Heart left ventricle (tissue), 16 donors: ENCODE data around the gene FBXO36. TPM values are rescaled to one million over a fixed set of nuclear protein-coding genes. Genes with fewer than 3 reads are reported as not detected.

Experiments used
- ATAC-seq, 4 donors: fragments of 200-7000 bp; cut with Tn5 transposase; one replicate each; pipeline ENCODE4 v1.9.1; 2020 to 2022; ENCODE audit warnings: moderate library complexity in 4 of 4, mild to moderate bottlenecking in 3 of 4, moderate number of reproducible peaks in 1 of 4
- DNase-seq, 5 donors: peaks; one replicate each; pipeline ENCODE4 v3.0.0-alpha.2; 2020
- H3K27ac ChIP-seq, 12 donors: fragments of 200-600 bp; sonication (generic) in 4 of 12; one replicate each; pipeline versions ENCODE4 v1.5.0 to v1.8.0; 2016 to 2022; ENCODE audit warnings: mild to moderate bottlenecking in 2 of 12
- H3K27me3 ChIP-seq, 9 donors: fragments of 200-600 bp; sonication (generic) in 2 of 9; one replicate each; pipeline versions ENCODE4 v1.5.1 to v1.8.0; 2016 to 2022; ENCODE audit warnings: mild to moderate bottlenecking in 3 of 9
- H3K36me3 ChIP-seq, 9 donors: fragments of 200-600 bp; sonication (generic) in 2 of 9; one replicate each; pipeline versions ENCODE4 v1.5.0 to v1.8.0; 2018 to 2022; ENCODE audit warnings: mild to moderate bottlenecking in 2 of 9
- H3K4me1 ChIP-seq, 12 donors: fragments of 200-600 bp; sonication (generic) in 4 of 12; one replicate each; pipeline versions ENCODE4 v1.5.0 to v1.8.0; 2016 to 2022; ENCODE audit warnings: mild to moderate bottlenecking in 3 of 12
- H3K4me3 ChIP-seq, 12 donors: fragments of 200-600 bp; sonication (generic) in 4 of 12; one replicate each; pipeline versions ENCODE4 v1.5.0 to v1.8.0; 2017 to 2022; ENCODE audit warnings: mild to moderate bottlenecking in 9 of 12, moderate library complexity in 4 of 12
- H3K9me3 ChIP-seq, 12 donors: fragments of 200-600 bp; sonication (generic) in 4 of 12; one replicate each; pipeline versions ENCODE4 v1.5.0 to v1.8.0; 2016 to 2022; ENCODE audit warnings: mild to moderate bottlenecking in 1 of 12
- CTCF ChIP-seq, 12 donors: fragments of 200-600 bp; sonication (generic) in 4 of 12; IDR thresholded peaks; one replicate each; pipeline versions ENCODE4 v1.5.0 to v1.8.0; 2018 to 2022; ENCODE audit warnings: antibody characterized with exemption in 12 of 12, mild to moderate bottlenecking in 5 of 12
- POLR2A ChIP-seq, 2 donors: fragments of 450-650 bp; IDR thresholded peaks; one replicate each; pipeline ENCODE4 v1.6.1; 2017; ENCODE audit warnings: antibody characterized with exemption in 2 of 2, mild to moderate bottlenecking in 2 of 2, moderate library complexity in 2 of 2
- WGBS, 4 donors: extraction: QIAGEN DNeasy Blood & Tissue Kit in 2 of 4; methylation state at CpG; one replicate each; pipeline versions ENCODE4 v1.1.5 to v1.1.7; 2013 to 2018; 5-methylcytosine and 5-hydroxymethylcytosine counted together
- intact Hi-C, 10 donors: fragments of 100-400 bp; cut with DNase I; formaldehyde crosslinking; loops; one replicate each; pipeline versions ENCODE4 v1.11.1 to v1.14.2; 2022
- polyA plus RNA-seq, 2 donors: library from polyadenylated mRNA; stranded (reverse); fragments of 200-250 nt; gene quantifications; one replicate each; pipeline ENCODE4 v1.2.3, GENCODE V29; 2013
- total RNA-seq, 9 donors: library from RNA; depleted of rRNA in 2 of 9; stranded (reverse); fragments of >200 nt in 2 of 9; fragmentation: NEBNext Ultra II Directional in 3 of 9; extraction: Animal tissue kit (Norgen Biotek cat#: 25700) in 3 of 9; gene quantifications; one replicate each; pipeline versions ENCODE4 v1.1.0 to v1.2.4, GENCODE V29; 2016 to 2023
- donor health status: ischemic (EF 13 %, LVEDD 7.1; RV severe dilation, severe dysfunction).
- donor health status: healthy with polysubstance abuse.
- donor health status: DM: no; HTN: yes; CAD: no.
- donor health status: DM: no; HTN: no; CAD: no.
- donor health status: ischemic (EF 25% LVEDD 6.9; RV normal size, moderate dysfunction).
- donor health status: ischemic (EF 25% LVEDD 5.7; RV mildly dilated, moderate dysfunction).
- donor health status: healthy.
- donor health status: DM: yes; HTN: yes; CAD: no.
- donor health status: ischemic (EF 35%, LVEDD 5.7; RV mildly dilated, moderate dysfunction).
- donor health status: nonischemic (EF 11% LVEDD 7.7; RV severe dilation, severe dysfunction).
- donor health status: DM: yes; HTN: yes; CAD: no.
- donor health status: PGD.
- donor health status: ischemic (EF 29% LVEDD 5.4; RV normal size, mild dysfunction).
- donor health status: nonischemic (EF 23%, LVEDD 6.1; RV moderate dilation, normal function).

Gene FBXO36
- total and polyA plus RNA-seq, 11 donors, result 0.23 to 1.9 (median 1.1) TPM

GRCh38 chr2:229937537-229937936, 15.2 kb downstream of the FBXO36 start:
- DNase-seq, result no peak
- no peak overlapping the region for H3K27ac ChIP-seq
- TF ChIP-seq CTCF (IDR thresholded peaks at IDR 0.05) (no peak), POLR2A (IDR thresholded peaks at IDR 0.05) (no peak)
- H3K36me3 ChIP-seq, result peaks cover 0 to 3% (median 0%) of the 10 kb centered on the region in 9 donors
- no peak overlapping the region for H3K4me3 ChIP-seq
- no peak for ATAC-seq
- intact Hi-C loops, result no loop called here
- peaks cover 0 to 2% (median 0%) of the 10 kb centered on the region in 12 donors for H3K9me3 ChIP-seq
- 78 to 86% (median 81%) methylated on average over 4 of the region's 4 CpGs for WGBS, 4 donors
- H3K4me1 ChIP-seq, result no peaks in the 10 kb centered on the region
- no peaks in the 10 kb centered on the region for H3K27me3 ChIP-seq

GRCh38 chr2:229942671-229943070, 20.4 kb downstream of the FBXO36 start:
- H3K27ac ChIP-seq, result no peak overlapping the region
- no peak for TF ChIP-seq CTCF (IDR thresholded peaks at IDR 0.05)
- no peak for TF ChIP-seq POLR2A (IDR thresholded peaks at IDR 0.05)
- ATAC-seq, result no peak
- no peaks in the 10 kb centered on the region for H3K27me3 ChIP-seq
- intact Hi-C loops, result no loop called here
- H3K36me3 ChIP-seq, result no peaks in the 10 kb centered on the region
- H3K9me3 ChIP-seq, result no peaks in the 10 kb centered on the region
- DNase-seq, result no peak
- 94 to 98% (median 96%) methylated on average over 8 of the region's 8 CpGs for WGBS, 4 donors
- no peak overlapping the region for H3K4me3 ChIP-seq
- H3K4me1 ChIP-seq, result no peaks in the 10 kb centered on the region

- no peak for ATAC-seq
- no peak overlapping the region for H3K4me3 ChIP-seq
- intact Hi-C loops, result no loop called here
- DNase-seq, result no peak
- no peaks in the 10 kb centered on the region for H3K36me3 ChIP-seq
- no peaks in the 10 kb centered on the region for H3K27me3 ChIP-seq
- H3K4me1 ChIP-seq, result no peaks in the 10 kb centered on the region
- TF ChIP-seq POLR2A (IDR thresholded peaks at IDR 0.05) (no peak), CTCF (IDR thresholded peaks at IDR 0.05) (no peak)
- WGBS, 4 donors, result 91 to 99% (median 95%) methylated on average over 2 of the region's 2 CpGs
- no peaks in the 10 kb centered on the region for H3K9me3 ChIP-seq
- no peak overlapping the region for H3K27ac ChIP-seq
Measured at GRCh38 chr2:229943171-229943570, 20.9 kb downstream of the FBXO36 start.

GRCh38 chr2:229943770-229944449, 21.6 kb downstream of the FBXO36 start:
- Histone ChIP-seq H3K4me3 (no peak overlapping the region), H3K27ac (no peak overlapping the region), H3K4me1 (no peaks in the 10 kb centered on the region), H3K36me3 (no peaks in the 10 kb centered on the region), H3K27me3 (no peaks in the 10 kb centered on the region), H3K9me3 (no peaks in the 10 kb centered on the region)
- intact Hi-C loops, result no loop called here
- WGBS, 4 donors, result 66 to 85% (median 75%) methylated on average over 5 of the region's 5 CpGs
- DNase-seq (no peak), ATAC-seq (no peak)
- no peak for TF ChIP-seq CTCF (IDR thresholded peaks at IDR 0.05)
